ENCODE measurements around the gene PDGFB.

The PDGFB gene

GRCh38 chr22:39277142-39277607, 32.4 kb upstream of the PDGFB start:
- no peak overlapping the region for H3K4me3 ChIP-seq (ENCODE audit: low read depth, low read length, poor library complexity, severe bottlenecking)
- no peaks in the 10 kb centered on the region for H3K79me2 ChIP-seq (ENCODE audit: insufficient read depth, low read length)
- H3K4me1 ChIP-seq (ENCODE audit: insufficient read depth, low read length, severe bottlenecking), result no peaks in the 10 kb centered on the region
- peaks cover 3% of the 10 kb centered on the region; the same call in 1 of the 2 replicates for H3K36me3 ChIP-seq (ENCODE audit: insufficient read depth, low read length)
- no peaks in the 10 kb centered on the region for H3F3A ChIP-seq (ENCODE audit: insufficient read depth, low read length)
- no peak overlapping the region for H3K27ac ChIP-seq (ENCODE audit: low read depth, low read length, poor library complexity, severe bottlenecking)
- H3K9ac ChIP-seq (ENCODE audit: low read length), result no peak overlapping the region
- H3K27me3 ChIP-seq (ENCODE audit: insufficient read depth, low read length), result peaks cover 11% of the 10 kb centered on the region; the same call in 1 of the 2 replicates
- H3K9me3 ChIP-seq (ENCODE audit: low read length), result peaks cover 3% of the 10 kb centered on the region; the same call in 1 of the 2 replicates
- H3K9me2 ChIP-seq (ENCODE audit: low read depth, low read length), result no peaks in the 10 kb centered on the region
- H4K20me1 ChIP-seq (ENCODE audit: insufficient read depth, low read length), result no peaks in the 10 kb centered on the region
- no peak overlapping the region for H3K4me2 ChIP-seq (ENCODE audit: low read length)
- no peak overlapping the region for H2AFZ ChIP-seq (ENCODE audit: low read length)
- TF ChIP-seq EZH2 (IDR thresholded peaks at IDR 0.05; ENCODE audit: borderline replicate concordance, low read length) (no peak), CTCF (IDR thresholded peaks at IDR 0.05; ENCODE audit: low read length) (no peak)

GRCh38 chr22:39276440-39277141, 31.8 kb upstream of the PDGFB start:
- Histone ChIP-seq H3K27me3 (ENCODE audit: insufficient read depth, low read length) (peaks cover 11% of the 10 kb centered on the region; the same call in 1 of the 2 replicates), H4K20me1 (ENCODE audit: insufficient read depth, low read length) (no peaks in the 10 kb centered on the region), H3K4me1 (ENCODE audit: insufficient read depth, low read length, severe bottlenecking) (no peaks in the 10 kb centered on the region), H3K4me3 (ENCODE audit: low read depth, low read length, poor library complexity, severe bottlenecking) (no peak overlapping the region), H3K9me2 (ENCODE audit: low read depth, low read length) (no peaks in the 10 kb centered on the region), H3K36me3 (ENCODE audit: insufficient read depth, low read length) (peaks cover 3% of the 10 kb centered on the region; the same call in 1 of the 2 replicates), H3K27ac (ENCODE audit: low read depth, low read length, poor library complexity, severe bottlenecking) (no peak overlapping the region), H2AFZ (ENCODE audit: low read length) (no peak overlapping the region), H3K9me3 (ENCODE audit: low read length) (peaks cover 3% of the 10 kb centered on the region; the same call in 1 of the 2 replicates), H3K4me2 (ENCODE audit: low read length) (no peak overlapping the region), H3F3A (ENCODE audit: insufficient read depth, low read length) (no peaks in the 10 kb centered on the region), H3K79me2 (ENCODE audit: insufficient read depth, low read length) (no peaks in the 10 kb centered on the region), H3K9ac (ENCODE audit: low read length) (no peak overlapping the region)
- TF ChIP-seq EZH2 (IDR thresholded peaks at IDR 0.05; ENCODE audit: borderline replicate concordance, low read length) (no peak), CTCF (IDR thresholded peaks at IDR 0.05; ENCODE audit: low read length) (no peak)

GRCh38 chr22:39275814-39276439, 31.1 kb upstream of the PDGFB start:
- TF ChIP-seq CTCF (IDR thresholded peaks at IDR 0.05; ENCODE audit: low read length), result no peak
- no peak for TF ChIP-seq EZH2 (IDR thresholded peaks at IDR 0.05; ENCODE audit: borderline replicate concordance, low read length)
- Histone ChIP-seq H2AFZ (ENCODE audit: low read length) (no peak overlapping the region), H3F3A (ENCODE audit: insufficient read depth, low read length) (no peaks in the 10 kb centered on the region), H3K27ac (ENCODE audit: low read depth, low read length, poor library complexity, severe bottlenecking) (no peak overlapping the region), H3K27me3 (ENCODE audit: insufficient read depth, low read length) (peaks cover 11% of the 10 kb centered on the region; the same call in 1 of the 2 replicates), H3K9ac (ENCODE audit: low read length) (no peak overlapping the region), H3K9me2 (ENCODE audit: low read depth, low read length) (no peaks in the 10 kb centered on the region), H3K36me3 (ENCODE audit: insufficient read depth, low read length) (peaks cover 3% of the 10 kb centered on the region; the same call in 1 of the 2 replicates), H4K20me1 (ENCODE audit: insufficient read depth, low read length) (no peaks in the 10 kb centered on the region), H3K4me2 (ENCODE audit: low read length) (no peak overlapping the region), H3K4me1 (ENCODE audit: insufficient read depth, low read length, severe bottlenecking) (no peaks in the 10 kb centered on the region), H3K4me3 (ENCODE audit: low read depth, low read length, poor library complexity, severe bottlenecking) (no peak overlapping the region), H3K79me2 (ENCODE audit: insufficient read depth, low read length) (no peaks in the 10 kb centered on the region), H3K9me3 (ENCODE audit: low read length) (peaks cover 3% of the 10 kb centered on the region; the same call in 1 of the 2 replicates)
